Suprapubic skin (tissue), 4 donors: Measurements from ENCODE around the gene OLFM3. TPM values are rescaled to one million over a fixed set of nuclear protein-coding genes. Genes with fewer than 3 reads are reported as not detected.

Experiments
- DNase-seq, 2 donors: peaks; one replicate each; pipeline ENCODE4 v3.0.0-alpha.2; 2019; ENCODE audit warnings: low spot score in 2 of 2
- H3K27ac ChIP-seq: fragments of 200-600 bp; sonication (generic); one replicate; pipeline ENCODE4 v1.5.1; 2019
- H3K27me3 ChIP-seq: fragments of 200-600 bp; sonication (generic); one replicate; pipeline ENCODE4 v1.5.1; 2019
- H3K36me3 ChIP-seq: fragments of 200-600 bp; sonication (generic); one replicate; pipeline ENCODE4 v1.5.1; 2019
- H3K4me1 ChIP-seq: fragments of 200-600 bp; sonication (generic); one replicate; pipeline ENCODE4 v1.5.1; 2019
- H3K4me3 ChIP-seq: fragments of 200-600 bp; sonication (generic); one replicate; pipeline ENCODE4 v1.5.1; 2019; ENCODE audit warnings: mild to moderate bottlenecking
- H3K9me3 ChIP-seq: fragments of 200-600 bp; sonication (generic); one replicate; pipeline ENCODE4 v1.5.1; 2019
- EP300 ChIP-seq: sonication (generic); formaldehyde crosslinking; IDR thresholded peaks from one replicate; pipeline ENCODE4 v1.6.1; 2017; ENCODE audit warnings: antibody characterized with exemption
- POLR2A ChIP-seq, 2 donors: fragments of 450-650 bp; IDR thresholded peaks; one replicate each; pipeline ENCODE4 v1.6.1; 2017; ENCODE audit warnings: antibody characterized with exemption in 2 of 2, mild to moderate bottlenecking in 2 of 2, moderate library complexity in 2 of 2
- POLR2AphosphoS5 ChIP-seq, 3 donors: sonication (generic); formaldehyde crosslinking; IDR thresholded peaks; one replicate each; pipeline ENCODE4 v1.6.1; 2017; ENCODE audit warnings: antibody characterized with exemption in 3 of 3
- WGBS: methylation state at CpG from one replicate; pipeline ENCODE4 v1.1.5; 2018; 5-methylcytosine and 5-hydroxymethylcytosine counted together
- total RNA-seq, 4 donors: library from RNA; depleted of rRNA; stranded (reverse); fragments of >200 nt; gene quantifications; one replicate each; pipeline ENCODE4 v1.1.0, GENCODE V29; 2016
- TF ChIP-seq, protein P1 (sequence below), 2 donors: fragments of 200-600 bp in 1 of 2; fragments of 450-650 bp in 1 of 2; sonication (generic) in 1 of 2; IDR thresholded peaks; one replicate each; pipeline ENCODE4 v1.5.1; 2016 to 2019; ENCODE audit warnings: antibody characterized with exemption in 2 of 2, mild to moderate bottlenecking in 1 of 2, moderate library complexity in 1 of 2

The OLFM3 gene
- total RNA-seq, 4 donors from 2014 or later: not detected

DNA sequence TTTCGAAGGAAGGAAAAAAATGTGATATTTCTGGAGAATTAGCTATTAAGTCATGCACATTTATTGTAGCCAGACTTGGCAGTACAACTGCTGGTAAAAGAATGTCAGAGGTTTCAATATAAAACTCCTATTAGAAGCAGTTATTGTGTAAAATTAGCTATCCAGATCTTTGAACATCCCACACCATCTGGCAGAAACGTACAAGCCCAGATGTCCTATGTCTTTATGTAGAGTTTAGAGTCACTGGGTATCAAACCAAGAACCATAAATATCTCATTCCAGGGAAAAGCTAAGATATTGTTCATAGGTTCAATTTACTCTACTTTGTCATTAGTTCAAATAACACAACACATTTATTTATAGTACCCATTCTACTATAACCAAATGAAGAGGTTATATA is 31.4 kb downstream of the OLFM3 start:
- Histone ChIP-seq H3K4me3 (no peak overlapping the region), H3K27me3 (no peaks in the 10 kb centered on the region), H3K27ac (no peak overlapping the region), H3K36me3 (no peaks in the 10 kb centered on the region), H3K9me3 (no peaks in the 10 kb centered on the region), H3K4me1 (no peaks in the 10 kb centered on the region)
- WGBS: 21% methylated on average over 2 of the region's 2 CpGs
- TF ChIP-seq POLR2A (IDR thresholded peaks at IDR 0.05): no peak
- no peak for DNase-seq

DNA sequence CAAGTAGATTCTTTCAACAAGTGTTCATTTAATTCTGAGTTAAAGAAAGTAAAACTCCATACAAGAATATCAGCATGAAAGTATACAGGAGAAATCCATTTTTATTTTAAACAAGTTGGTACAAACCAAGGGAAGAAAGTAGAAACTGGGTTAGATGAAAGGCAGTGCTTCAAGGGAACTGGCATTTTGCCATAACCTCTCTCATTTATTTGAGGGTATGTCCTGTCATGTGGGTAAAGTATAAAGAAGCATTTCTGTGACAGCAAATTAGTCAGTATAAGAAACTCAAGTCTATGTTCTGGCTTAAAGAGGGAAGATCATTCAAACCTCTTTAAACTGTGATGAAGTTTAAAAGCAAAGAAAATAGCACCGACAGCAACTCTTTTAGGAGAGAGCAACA is 32.0 kb downstream of the OLFM3 start:
- WGBS: 0% methylated on average over 1 of the region's 1 CpG
- no peak for DNase-seq
- no peaks in the 10 kb centered on the region for H3K36me3 ChIP-seq
- H3K9me3 ChIP-seq: no peaks in the 10 kb centered on the region
- H3K27me3 ChIP-seq: no peaks in the 10 kb centered on the region
- TF ChIP-seq, protein P1, sequence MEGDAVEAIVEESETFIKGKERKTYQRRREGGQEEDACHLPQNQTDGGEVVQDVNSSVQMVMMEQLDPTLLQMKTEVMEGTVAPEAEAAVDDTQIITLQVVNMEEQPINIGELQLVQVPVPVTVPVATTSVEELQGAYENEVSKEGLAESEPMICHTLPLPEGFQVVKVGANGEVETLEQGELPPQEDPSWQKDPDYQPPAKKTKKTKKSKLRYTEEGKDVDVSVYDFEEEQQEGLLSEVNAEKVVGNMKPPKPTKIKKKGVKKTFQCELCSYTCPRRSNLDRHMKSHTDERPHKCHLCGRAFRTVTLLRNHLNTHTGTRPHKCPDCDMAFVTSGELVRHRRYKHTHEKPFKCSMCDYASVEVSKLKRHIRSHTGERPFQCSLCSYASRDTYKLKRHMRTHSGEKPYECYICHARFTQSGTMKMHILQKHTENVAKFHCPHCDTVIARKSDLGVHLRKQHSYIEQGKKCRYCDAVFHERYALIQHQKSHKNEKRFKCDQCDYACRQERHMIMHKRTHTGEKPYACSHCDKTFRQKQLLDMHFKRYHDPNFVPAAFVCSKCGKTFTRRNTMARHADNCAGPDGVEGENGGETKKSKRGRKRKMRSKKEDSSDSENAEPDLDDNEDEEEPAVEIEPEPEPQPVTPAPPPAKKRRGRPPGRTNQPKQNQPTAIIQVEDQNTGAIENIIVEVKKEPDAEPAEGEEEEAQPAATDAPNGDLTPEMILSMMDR (IDR thresholded peaks at IDR 0.05): no peak
- no peak for TF ChIP-seq EP300
- TF ChIP-seq POLR2A (IDR thresholded peaks at IDR 0.05): no peak
- TF ChIP-seq POLR2AphosphoS5 (IDR thresholded peaks at IDR 0.05): no peak
- no peaks in the 10 kb centered on the region for H3K4me1 ChIP-seq
- no peak overlapping the region for H3K4me3 ChIP-seq
- H3K27ac ChIP-seq: no peak overlapping the region

DNA sequence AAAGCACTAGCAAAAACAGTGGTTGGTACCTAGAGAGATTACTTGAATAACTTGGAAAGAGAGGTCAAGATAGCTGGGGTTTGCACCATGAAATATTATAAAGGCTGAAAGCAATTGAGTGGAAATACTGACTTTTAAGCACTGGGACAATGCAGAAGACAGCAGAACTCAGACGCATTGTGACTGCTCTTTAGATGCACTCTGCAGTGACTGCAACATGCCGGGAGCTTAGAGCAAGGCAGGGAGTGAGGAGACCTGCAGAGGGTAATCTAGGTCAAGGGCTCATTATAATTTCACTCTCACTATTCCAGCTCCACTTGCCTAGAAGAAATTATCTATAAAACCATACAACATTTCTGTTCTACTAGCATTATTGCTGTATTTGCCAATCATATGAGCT is 36.6 kb downstream of the OLFM3 start:
- Histone ChIP-seq H3K9me3 (no peaks in the 10 kb centered on the region), H3K36me3 (no peaks in the 10 kb centered on the region), H3K4me1 (no peaks in the 10 kb centered on the region), H3K27ac (no peak overlapping the region), H3K27me3 (no peaks in the 10 kb centered on the region), H3K4me3 (no peak overlapping the region)
- TF ChIP-seq, protein P1 (IDR thresholded peaks at IDR 0.05): no peak
- no peak for TF ChIP-seq POLR2AphosphoS5 (IDR thresholded peaks at IDR 0.05)
- TF ChIP-seq EP300: no peak
- TF ChIP-seq POLR2A (IDR thresholded peaks at IDR 0.05): no peak
- 79% methylated on average over 2 of the region's 2 CpGs for WGBS
- DNase-seq: no peak

DNA sequence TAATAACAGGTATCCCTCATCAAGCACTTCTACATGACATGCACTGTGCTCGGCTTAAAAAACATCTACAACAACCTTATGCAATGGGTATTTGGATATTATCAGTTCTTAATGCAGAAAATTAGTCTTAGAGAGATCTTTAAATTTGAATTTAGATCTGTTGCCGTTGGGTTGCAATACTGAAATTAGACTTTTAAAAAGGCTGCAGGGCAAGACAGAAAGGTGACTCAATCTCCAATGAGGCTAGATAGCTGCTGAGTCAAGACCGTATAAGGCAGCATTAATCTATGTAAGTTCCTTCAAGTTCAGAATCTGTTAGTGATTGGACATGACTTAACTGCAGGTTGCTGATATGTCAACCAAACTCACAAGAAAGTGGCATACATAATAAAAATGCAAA is 37.3 kb downstream of the OLFM3 start:
- 67% methylated on average over 3 of the region's 3 CpGs for WGBS

DNA sequence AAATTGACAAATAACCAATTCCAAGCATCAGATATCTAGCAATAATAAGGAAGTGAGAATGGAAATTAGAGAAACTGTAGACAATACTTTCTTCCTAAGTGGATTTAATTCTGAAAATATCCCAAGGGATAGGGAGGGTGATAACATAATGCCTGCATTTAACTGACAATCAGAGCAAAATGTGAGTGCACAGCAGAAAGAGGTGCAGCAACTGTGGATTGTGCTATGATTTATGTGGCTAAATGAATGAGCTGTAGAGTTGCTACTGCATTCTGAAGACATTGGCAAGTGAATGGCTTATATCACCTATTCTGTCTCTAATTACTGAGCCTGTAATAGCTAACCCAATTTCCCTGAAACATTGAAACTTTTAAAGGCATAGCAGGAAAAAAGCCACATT is 39.0 kb downstream of the OLFM3 start:
- Histone ChIP-seq H3K27me3 (no peaks in the 10 kb centered on the region), H3K27ac (no peak overlapping the region), H3K4me3 (no peak overlapping the region), H3K9me3 (no peaks in the 10 kb centered on the region), H3K36me3 (no peaks in the 10 kb centered on the region), H3K4me1 (no peaks in the 10 kb centered on the region)
- TF ChIP-seq POLR2A (IDR thresholded peaks at IDR 0.05): no peak
- TF ChIP-seq EP300: no peak
- TF ChIP-seq, protein P1 (IDR thresholded peaks at IDR 0.05): no peak
- no peak for TF ChIP-seq POLR2AphosphoS5 (IDR thresholded peaks at IDR 0.05)
- no peak for DNase-seq

More for the DNA sequence above, 37.3 kb downstream of the OLFM3 start:
- no peaks in the 10 kb centered on the region for H3K9me3 ChIP-seq
- H3K27me3 ChIP-seq: no peaks in the 10 kb centered on the region
- H3K4me1 ChIP-seq: no peaks in the 10 kb centered on the region
- TF ChIP-seq POLR2AphosphoS5 (IDR thresholded peaks at IDR 0.05) (no peak), EP300 (no peak), POLR2A (IDR thresholded peaks at IDR 0.05) (no peak)
- no peak overlapping the region for H3K4me3 ChIP-seq
- H3K36me3 ChIP-seq: no peaks in the 10 kb centered on the region
- DNase-seq: no peak
- H3K27ac ChIP-seq: no peak overlapping the region

DNA sequence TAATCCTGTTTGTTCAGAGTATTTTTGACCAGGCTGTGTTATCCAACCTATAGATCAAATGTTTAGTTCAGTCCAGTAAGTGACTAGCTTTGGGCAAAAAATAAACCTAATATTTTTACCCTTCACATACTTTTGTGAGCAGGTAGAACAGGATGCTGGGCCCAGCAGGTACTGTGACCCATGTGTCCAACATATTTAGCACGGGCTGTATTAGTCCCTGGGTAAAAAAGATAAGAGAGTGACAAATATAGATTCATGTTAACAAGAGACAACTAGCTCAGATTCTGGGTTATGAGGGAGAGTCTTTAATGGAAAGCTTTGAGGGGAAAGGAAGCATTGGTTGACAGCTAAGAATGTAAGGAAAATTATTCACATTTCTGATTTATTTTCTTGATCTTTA is 43.1 kb downstream of the OLFM3 start:
- H3K4me3 ChIP-seq: no peak overlapping the region
- TF ChIP-seq POLR2AphosphoS5 (IDR thresholded peaks at IDR 0.05) (no peak), EP300 (no peak), POLR2A (IDR thresholded peaks at IDR 0.05) (no peak)
- TF ChIP-seq, protein P1 (IDR thresholded peaks at IDR 0.05): no peak
- H3K36me3 ChIP-seq: no peaks in the 10 kb centered on the region
- no peaks in the 10 kb centered on the region for H3K27me3 ChIP-seq
- H3K4me1 ChIP-seq: no peaks in the 10 kb centered on the region
- 43% methylated on average over 1 of the region's 1 CpG for WGBS
- no peaks in the 10 kb centered on the region for H3K9me3 ChIP-seq
- DNase-seq: no peak
- no peak overlapping the region for H3K27ac ChIP-seq
